Stimulated activated CD4-positive, alpha-beta T cell treated with anti-CD3 and anti-CD28 coated beads, Interleukin-1b, Interleukin-23, amount 100 ng/mL, for 48 hours (primary cell): ENCODE measurements around the gene GALE.
"Not testable (repeated sequence)": the region's sequence is repeated elsewhere in the genome, so short reads cannot be mapped to it uniquely, and the experiment has no call there.

Source experiments
- DNase-seq: peaks from one replicate; pipeline ENCODE4 v3.0.0-alpha.2; 2020

GALE gene

DNA sequence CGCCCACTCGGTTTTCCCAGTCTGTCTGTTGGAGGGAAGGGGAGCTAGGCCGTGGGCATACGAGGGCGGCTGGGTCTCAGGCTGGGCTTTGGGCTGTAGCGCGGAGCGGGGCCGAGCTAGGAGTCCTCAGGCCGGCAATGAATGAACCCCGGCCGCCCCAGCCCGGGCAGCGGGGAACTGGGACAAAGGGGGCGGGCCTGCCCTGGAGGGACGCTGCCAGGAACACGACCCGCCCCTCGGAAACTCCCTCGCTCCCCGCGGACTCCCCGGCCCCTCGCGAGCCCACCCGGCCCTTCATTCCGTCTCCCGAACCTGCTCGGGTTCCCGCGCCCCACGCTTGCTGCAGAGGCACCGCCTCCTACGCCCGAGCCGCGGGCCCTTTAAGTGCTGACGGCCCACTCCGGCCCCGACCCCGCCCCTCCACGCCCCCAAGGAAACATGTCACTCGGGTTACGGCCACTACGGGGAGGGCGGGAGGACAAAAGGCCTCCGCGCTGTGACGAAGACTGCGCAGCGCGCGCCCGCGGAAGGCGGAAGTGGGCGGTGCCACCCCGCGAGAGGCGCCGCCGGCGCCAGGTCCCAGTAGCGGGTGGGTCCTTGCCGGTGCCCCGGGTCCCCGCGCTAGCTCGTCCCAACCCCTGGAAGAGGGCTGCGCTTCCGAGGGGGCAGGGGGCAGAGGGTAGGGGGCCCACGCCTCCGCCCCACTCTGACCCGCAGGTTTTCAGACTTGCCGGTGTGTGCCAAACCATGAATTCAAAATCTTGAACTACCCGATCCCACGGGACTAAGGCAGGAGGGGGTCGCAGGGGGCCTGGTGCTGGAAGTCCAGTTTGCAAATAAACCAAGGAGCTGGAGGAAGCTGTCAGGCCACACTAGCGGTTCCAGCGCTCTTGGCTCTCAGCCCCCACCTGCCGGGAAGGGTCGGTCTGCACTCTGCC lies at the start of gene GALE:
TSS of gene GALE (minus strand) at position 355 of the 938 bp plus-strand sequence. CDS start 1,747 bp downstream, outside the sequence.
- DNase-seq, result peak; percentile 96

DNA sequence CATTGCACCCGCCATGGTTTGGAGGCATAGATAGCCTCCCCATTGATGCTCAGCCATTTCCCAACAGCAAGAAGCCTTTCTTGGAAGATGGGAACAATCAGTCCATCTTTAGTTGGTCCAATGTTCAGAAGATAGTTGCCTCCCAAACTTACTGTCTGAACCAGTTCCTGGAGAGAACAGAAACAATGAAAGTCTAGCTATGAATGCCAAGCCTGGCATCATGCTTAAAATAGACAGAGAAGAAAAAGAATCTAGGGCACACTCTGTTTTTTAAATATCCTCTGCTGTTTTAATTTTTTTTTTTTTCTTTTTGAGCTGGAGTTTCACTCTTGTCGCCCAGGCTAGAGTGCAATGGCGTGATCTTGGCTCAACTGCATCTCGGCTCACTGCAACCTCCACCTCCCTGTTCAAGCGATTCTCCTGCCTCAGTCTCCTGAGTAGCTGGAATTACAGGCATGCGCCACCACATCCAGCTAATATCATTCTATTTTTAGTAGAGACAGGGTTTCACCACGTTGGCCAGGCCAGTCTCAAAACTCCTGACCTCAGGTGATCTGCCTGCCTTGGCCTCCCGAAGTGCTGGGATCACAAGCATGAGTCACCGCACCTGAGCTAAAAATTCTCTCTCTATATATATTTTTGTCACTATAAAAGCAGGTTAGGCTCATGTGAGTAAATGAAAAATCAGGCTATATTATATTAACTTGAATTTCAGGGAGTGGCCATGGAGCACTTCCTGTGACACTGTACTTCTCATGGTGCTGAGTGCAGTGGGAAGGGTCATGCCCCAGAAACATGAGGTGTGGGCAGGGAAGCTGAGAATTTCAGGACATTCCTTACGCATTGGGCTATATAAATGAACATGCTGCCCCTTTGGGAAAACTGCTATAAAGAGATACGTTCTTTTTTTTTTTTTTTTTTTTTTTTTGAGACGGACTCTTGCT lies 48.4 kb upstream of the GALE start:
- no peak for DNase-seq

DNA sequence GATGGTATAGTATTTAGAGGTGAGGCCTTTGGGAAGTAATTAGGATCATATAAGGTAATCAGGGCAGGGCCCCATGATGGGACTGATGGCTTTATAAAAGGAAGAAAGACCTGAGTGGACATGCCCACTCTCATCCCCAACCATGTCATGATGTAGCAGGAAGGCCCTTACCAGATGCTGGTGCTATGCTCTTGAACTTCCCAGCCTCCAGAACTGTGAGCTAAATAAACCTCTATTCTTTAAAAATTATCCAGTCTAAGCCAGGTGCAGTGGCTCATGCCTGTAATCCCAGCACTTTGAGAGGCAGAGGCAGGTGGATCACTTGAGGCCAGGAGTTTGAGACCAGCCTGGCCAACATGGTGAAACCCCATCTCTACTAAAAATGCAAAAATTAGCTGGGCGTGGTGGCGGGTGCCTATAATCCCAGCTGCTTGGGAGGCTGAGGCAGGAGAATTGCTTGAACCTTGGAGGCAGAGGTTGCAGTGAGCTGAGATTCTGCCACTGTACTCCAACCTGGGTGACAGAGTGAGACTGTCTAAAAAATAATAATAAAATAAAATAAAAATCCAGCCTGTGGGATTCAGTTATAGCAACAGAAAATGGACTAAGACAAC lies 47.0 kb upstream of the GALE start:
- not testable (repeated sequence) for DNase-seq

DNA sequence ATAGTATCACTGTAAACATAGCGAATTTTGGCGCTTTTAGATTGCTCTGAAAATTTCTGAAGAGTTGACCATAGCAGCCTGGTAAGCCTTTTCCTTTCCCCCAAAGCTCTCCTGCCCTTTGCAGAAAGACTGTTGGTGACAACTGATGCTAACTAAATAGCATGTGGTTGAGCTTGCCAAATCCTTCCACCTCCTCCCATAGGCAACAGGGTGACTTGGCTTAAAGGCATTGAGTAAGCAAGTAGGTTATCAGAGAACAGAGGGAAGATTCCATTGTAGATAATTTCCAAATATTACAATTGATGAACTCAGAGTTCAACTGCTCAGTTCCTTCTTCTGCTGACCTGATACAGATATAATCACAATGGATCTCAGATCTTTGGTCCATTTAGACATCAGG lies 44.6 kb upstream of the GALE start:
- no peak for DNase-seq

DNA sequence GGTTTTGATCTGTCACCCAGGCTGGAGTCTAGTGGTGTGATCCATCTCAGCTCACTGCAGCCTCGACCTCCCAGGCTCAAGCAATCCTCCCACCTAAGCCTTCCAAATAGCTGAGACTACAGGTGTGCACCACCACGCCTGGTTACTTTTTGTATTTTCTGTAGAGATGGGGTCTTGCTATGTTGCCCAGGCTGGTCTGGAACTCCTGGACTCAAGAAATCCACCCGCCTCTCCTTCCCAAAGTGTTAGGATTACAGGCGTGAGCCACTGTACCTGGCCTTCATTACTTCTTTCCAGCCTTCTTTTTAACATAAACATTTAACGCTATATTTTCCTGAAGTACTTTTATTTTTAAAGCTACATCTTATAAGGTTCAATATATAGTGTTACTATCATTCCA lies 43.1 kb upstream of the GALE start:
- DNase-seq, result no peak

DNA sequence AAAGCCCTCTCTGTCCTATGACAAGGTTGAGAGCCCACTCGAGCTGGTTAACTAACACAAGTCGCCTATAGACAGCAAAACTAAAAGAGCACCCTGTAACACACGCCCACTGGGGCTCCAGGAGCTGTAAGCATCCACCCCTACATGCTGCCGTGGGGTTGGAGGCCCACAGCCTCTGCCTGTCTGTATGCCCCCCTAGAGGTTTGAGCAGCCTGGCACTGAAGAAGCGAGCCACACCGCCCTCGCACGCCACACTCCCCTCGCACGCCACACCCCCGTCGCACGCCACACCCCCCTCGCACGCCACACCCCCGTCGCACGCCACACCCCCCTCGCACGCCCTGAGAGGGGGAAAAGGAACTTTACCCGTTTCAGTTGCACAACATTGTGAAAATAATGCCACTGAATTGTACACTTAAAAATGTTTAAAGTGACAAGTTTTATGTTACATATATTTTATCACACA lies 37.9 kb upstream of the GALE start:
- DNase-seq, result peak; percentile 70

DNA sequence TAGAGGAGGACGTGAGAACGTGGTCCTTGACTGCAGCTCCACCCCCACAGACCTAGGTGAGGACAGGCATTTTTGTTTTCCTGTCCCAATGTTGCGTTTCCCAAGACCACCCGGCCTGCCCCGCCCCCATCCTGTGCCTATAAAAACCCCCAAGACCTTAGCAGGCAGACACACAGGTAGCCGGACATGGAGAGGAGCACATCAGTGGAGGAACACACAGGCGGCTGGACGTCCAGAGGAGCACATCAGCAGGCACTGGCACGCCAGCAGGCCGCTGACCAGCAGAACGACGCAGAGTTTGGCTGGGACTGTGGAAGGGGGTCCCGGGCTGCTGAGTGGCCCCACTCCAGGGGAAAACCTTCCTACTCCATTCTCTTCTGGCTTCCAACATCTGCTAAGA lies 37.4 kb upstream of the GALE start:
- DNase-seq, result no peak

DNA sequence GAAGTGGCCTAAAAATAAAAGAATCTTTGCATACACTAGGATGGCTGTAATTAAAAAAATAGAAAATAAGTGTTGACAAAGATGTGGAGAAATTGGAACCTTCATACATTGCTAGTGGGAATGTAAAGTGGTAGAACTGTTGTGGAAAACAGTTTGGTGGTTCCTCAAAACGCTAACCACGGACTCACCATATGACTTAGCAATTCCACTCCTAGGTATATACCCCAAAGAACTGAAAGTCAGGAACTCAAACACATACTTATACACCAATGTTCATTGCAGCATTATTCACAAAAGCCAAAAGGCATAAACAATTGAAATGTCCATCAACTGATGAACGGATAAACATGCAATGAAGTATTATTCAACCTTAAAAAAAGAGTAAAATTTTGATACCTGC lies 35.5 kb upstream of the GALE start:
- no peak for DNase-seq

DNA sequence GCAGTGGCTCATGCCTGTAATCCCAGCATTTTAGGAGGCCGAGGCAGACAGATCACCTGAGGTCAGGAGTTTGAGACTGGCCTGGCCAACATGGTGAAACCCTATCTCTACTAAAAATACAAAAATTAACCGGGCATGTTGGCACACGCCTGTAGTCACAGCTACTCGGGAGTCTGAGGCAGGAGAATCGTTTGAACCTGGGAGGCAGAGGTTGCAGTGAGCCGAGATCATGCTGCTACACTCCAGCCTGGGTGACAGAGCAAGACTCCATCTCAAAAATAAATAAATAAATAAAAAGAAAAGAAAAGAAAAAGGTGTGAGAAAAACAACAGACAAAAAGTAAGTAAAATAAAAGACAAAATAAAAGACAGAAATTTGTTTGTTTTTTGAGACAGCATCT lies 33.6 kb upstream of the GALE start:
- DNase-seq, result not testable (repeated sequence)

DNA sequence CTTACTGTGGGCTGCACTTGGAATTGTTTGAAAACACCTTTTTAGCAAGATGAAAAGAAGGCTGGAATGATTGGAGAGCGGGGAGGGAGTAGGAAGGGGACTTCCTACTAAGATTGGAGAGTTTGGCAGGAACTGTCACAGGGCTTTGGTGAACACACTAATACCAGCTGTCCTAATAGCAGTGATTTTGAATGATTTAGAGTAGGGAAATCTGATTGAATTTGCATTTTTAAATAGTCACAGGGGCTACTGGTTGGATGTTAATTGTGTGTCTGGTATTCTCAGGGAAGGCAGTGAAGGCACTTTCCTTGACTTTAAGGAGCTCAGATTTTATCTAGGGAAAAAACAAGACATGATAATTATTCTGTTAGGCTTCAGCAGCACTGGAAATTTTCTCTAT lies 27.2 kb upstream of the GALE start:
- DNase-seq, result no peak

DNA sequence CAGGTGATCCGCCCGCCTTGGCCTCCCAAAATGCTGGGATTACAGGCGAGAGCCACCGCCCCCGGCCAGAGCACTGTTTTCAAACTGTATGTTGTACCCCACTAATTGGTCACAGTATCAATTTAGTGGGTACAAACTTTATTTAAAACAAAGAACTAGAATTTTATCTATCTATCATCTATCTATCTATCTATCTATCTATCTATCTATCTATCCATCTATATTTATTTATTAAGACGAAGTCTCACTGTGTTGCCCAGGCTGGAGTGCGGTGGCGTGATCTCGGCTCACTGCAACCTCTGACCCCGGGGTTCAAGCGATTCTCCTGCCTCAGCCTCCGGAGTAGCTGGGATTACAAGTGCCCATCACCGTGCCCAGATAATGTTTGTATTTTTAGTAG lies 26.0 kb upstream of the GALE start:
- not testable (repeated sequence) for DNase-seq

DNA sequence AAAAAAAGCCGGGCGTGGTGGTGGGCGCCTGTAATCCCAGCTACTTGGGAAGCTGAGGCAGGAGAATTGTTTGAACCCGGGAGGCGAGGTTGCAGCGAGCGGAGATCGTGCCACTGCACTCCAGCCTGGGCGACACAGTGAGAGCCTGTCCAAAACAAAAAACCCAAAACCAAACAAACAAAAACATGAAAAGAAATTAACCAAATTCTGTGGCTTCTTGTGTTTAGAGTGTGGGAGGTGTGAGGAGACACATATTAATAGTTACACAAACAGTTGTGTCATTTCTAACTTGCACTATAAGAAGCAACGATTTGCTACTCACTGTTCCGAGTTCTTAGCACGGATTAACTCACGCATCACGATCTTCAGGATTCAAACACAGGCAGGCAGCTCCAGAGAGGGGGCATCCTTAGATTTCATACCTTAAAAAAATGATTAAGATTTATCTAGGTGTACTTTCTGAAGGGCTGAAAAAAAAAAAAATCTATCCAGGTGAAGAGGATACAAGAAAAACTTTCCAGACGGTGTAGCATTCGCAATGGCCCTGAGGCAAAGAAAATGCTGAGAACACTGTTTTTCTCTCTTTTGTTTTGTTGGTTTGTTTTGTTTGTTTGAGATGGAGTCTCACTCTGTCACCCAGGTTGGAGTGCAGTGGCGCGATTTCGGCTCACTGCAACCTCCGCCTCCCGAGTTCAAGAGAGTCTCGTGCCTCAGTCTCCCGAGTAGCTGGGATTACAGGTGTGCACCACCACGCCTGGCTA lies 25.4 kb upstream of the GALE start:
- DNase-seq, result no peak

DNA sequence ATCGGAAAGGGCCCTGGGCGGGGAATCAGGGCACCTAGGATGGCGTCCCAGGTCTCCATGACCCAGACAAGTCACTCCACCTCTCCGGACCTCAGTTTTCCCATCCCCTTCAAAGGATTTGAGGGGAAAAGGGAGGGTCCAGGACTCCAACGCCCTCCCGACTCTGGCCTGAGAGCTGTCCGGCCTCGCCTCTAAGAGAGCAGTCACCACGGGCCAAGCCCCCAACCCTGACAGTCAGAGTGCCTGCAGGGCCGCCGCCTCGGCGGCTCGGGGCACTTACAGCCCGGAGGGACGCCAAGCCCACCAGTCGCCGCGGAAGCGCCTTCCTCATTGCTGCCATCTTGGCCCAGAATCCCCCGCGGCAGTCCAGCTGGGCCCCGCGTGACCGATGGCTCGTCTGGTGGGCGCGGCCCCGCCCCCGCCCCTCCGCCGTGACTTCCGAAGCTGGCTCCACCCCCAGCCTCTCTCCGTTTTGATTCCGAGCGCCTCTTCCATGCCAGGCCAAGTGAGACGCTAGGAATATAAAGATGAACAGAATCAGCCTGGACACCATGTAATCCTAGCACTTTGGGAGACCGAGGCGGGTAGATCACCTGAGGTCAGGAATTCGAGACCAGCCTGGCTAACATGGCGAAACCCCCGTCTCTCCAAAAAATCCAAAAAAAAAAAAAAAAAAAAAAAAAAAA lies 24.7 kb upstream of the GALE start, which contains the start of gene HMGCL:
TSS of gene HMGCL (minus strand) at position 354 of the 686 bp plus-strand sequence. CDS start at position 340, 14 bp downstream.
- peak; percentile 88 for DNase-seq

DNA sequence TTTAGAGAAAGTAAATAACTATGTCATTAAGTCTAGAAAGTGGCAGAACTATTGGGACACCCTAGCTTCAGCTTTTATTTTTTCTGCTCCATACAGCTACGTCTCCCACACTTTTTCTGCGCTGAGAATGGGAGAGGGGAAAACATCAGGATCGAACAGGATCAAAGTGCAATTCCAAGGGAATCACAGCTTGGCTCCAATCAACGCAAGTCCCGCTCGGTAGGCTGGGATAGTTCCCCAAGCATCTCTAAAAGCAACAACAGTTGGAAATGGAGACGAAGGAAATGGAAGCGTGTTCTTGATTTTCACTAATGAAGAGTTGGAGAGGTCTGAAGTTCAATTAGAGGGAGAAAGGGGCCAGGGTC lies 24.1 kb upstream of the GALE start:
- DNase-seq, result no peak

DNA sequence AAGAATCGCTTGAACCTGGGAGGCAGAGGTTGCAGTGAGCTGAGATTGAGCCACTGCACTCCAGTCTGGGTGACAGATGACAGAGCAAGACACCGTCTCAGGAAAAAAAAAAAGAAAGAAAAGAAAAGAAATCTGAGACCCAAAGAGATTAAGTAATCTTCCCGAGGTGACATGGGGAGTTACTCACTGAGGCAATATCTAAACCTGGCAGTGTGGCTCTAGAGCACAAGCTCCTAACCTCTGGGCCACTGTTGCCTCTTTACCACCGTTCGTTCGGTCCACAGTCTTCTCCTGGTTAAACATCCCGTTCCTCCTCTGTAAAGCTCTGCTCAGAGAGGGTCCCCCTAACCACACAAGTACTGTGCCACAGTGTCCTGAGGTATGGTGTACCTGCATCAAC lies 23.2 kb upstream of the GALE start:
- no peak for DNase-seq

DNA sequence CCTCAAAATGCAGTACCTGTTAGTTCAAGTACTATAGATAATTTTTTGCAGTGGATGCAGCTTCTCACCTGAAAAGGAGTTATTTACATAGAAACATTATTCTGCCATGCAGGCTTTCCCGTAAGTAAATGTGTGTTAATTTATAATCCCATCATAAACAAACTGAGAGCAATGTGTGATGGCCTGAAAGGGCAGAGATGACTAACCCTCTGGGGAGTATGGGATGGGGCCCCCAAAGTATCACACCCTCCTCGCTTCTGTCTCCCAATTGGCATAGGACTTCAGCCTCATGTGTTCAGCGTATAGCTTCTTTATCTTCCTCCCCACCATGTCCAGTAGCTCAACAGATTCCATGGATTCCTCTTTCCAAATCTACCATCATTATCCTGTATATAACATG lies 17.1 kb upstream of the GALE start:
- no peak for DNase-seq

DNA sequence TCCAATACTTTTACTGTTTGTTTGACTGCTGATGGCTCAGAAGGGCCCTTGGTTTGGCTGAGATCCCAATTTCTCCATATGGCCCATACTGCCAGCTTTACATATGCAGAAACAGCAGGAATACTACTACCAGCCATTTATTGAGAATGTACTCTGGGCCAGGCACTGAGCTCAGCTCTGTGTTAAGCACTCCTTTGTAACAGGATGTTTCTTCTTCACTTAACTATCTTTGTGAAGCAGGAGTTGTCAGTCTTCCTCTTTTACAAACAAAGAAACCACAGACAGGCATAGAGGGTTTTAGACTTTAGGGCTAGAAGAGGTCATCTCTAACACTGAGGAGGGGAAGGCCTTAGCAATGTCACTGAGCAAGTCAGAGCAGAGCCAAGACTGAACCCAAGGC lies 16.4 kb upstream of the GALE start:
- no peak for DNase-seq

DNA sequence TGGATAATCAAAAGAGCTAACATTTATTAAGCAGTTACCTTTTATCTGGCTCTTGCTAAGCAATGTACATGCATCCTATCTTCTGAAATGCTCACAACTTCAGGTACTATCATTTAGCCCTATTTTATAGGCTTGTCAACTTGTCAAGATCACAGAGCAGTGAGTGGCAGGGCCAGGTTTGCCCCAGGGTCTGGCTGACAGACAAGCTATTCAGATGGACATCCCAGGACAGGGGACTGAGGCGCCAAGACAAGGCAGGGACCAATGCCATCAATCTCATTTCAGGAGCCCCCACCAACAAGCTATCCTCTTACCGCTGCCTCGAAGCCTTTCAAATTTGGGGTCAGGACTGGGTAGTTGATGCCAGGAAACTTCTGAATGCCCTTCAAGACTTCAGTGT lies 15.8 kb upstream of the GALE start:
- no peak for DNase-seq

DNA sequence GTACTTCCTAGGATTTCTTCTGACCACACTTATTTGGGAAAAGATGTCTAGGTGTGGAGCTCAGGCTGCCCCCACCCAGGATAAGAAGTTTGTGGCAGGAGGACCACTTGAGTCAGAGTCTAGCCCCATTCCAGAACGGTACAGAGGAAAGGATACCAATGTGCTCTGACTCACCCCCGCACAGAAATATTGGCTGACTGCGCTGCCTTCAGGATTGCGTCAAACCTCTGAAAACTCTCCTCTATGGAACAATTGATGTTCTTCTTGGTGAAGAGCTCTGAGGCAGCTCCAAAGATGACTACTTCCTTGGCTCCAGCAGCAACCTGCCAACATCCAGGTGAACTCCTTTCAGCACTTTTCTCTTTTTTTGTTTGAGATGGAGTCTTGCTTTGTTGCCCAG lies 13.5 kb upstream of the GALE start:
- DNase-seq, result no peak

DNA sequence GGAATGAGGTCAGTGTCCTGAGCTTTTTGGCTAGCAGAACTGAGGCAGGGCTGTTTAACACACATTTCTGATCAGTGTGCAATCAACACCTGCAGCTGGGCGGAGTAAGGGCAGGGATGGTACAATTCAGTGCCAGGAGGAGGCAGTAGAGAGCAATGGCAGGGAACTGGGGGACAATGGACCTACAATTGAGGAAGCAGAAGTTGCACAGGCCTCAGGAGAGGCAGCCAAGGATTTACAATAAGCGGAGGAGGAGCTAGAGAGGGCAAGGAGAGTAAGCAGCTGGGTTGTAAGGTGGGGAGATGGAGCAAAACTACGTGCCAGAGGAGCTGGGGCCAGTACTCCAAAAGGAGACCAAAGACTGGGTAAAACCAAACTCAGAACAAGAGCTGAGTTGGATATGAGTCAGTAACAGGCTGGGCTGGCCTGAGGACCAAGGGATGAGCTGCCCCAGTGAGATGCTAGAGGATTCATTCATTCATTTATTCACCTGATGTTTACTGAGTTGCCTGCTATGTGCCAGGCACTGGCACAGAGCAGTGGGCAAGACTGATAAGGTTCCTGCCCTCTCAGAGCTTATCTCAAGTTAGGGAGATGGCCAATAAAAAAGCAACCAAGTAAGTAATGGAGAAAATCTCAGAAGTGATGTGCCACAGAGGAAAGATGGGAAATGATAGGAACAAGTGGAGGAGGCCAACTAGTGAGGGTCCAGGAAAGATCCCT lies 10.4 kb upstream of the GALE start:
- peak; percentile 48 for DNase-seq

DNA sequence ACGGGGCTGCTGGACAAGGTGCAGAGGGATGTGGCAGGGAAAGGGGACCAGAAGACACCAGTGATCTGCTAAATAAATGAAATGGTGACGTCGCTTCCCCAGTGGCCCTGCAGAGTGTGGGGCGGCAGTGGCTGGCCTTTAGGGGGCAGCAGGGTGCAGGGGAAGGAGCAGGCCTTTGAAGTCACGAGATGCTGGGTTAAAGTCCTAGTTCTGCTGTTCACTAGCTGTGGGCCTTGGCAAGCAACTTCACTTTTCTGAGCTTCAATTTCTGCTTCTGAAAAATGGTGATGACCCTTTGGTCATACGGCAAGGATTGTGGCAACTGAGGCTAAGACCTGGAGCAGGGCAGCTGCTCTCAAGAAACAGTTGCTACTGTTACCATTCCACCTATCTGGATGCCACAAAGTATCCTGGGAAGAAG lies 9.2 kb upstream of the GALE start:
- peak; percentile 82 for DNase-seq
